ENCODE measurements around the gene SASS6. TPM values are rescaled to one million over a fixed set of nuclear protein-coding genes. Genes with fewer than 3 reads are reported as not detected.

The SASS6 gene
- total RNA-seq, 4 donors from 2014 or later = 2.1 to 3.8 (median 2.4) TPM

- DNase-seq (ENCODE audit: low spot score in 2 of 2) = no peak
- H3K4me1 ChIP-seq = no peaks in the 10 kb centered on the region
- H3K36me3 ChIP-seq = peaks cover 6% of the 10 kb centered on the region
- no peaks in the 10 kb centered on the region for H3K9me3 ChIP-seq
- no peak overlapping the region for H3K4me3 ChIP-seq
- no peak overlapping the region for H3K27ac ChIP-seq
- no peak for TF ChIP-seq EP300 (IDR thresholded peaks at IDR 0.05)
- no peak for TF ChIP-seq POLR2A (IDR thresholded peaks at IDR 0.05)
- TF ChIP-seq CTCF (IDR thresholded peaks at IDR 0.05) = no peak
- no peak for TF ChIP-seq POLR2AphosphoS5 (IDR thresholded peaks at IDR 0.05)
- H3K27me3 ChIP-seq = no peaks in the 10 kb centered on the region
These were observed 23.1 kb downstream of the SASS6 start for GRCh38 chr1:100109554-100110066.

- Histone ChIP-seq H3K4me1 (no peaks in the 10 kb centered on the region), H3K9me3 (no peaks in the 10 kb centered on the region), H3K4me3 (no peak overlapping the region), H3K27ac (no peak overlapping the region), H3K36me3 (peaks cover 16% of the 10 kb centered on the region), H3K27me3 (no peaks in the 10 kb centered on the region)
- TF ChIP-seq CTCF (IDR thresholded peaks at IDR 0.05) = no peak
- no peak for TF ChIP-seq POLR2AphosphoS5 (IDR thresholded peaks at IDR 0.05)
- TF ChIP-seq POLR2A (IDR thresholded peaks at IDR 0.05) = no peak
- no peak for TF ChIP-seq EP300 (IDR thresholded peaks at IDR 0.05)
- DNase-seq (ENCODE audit: low spot score in 2 of 2) = no peak
- 87% methylated on average over 4 of the region's 4 CpGs for WGBS
These were observed 25.0 kb downstream of the SASS6 start for GRCh38 chr1:100107696-100108095.

- Histone ChIP-seq H3K27ac (no peak overlapping the region), H3K4me3 (no peak overlapping the region), H3K36me3 (peaks cover 39% of the 10 kb centered on the region), H3K27me3 (no peaks in the 10 kb centered on the region), H3K9me3 (no peaks in the 10 kb centered on the region), H3K4me1 (no peaks in the 10 kb centered on the region)
- WGBS = 93% methylated on average over 2 of the region's 2 CpGs
- DNase-seq (ENCODE audit: low spot score in 2 of 2) = no peak
- TF ChIP-seq POLR2A (IDR thresholded peaks at IDR 0.05) (no peak), EP300 (IDR thresholded peaks at IDR 0.05) (no peak), POLR2AphosphoS5 (IDR thresholded peaks at IDR 0.05) (no peak)
These were observed 31.2 kb downstream of the SASS6 start for GRCh38 chr1:100101564-100101963.

GRCh38 chr1:100100202-100100601, 32.5 kb downstream of the SASS6 start:
- TF ChIP-seq EP300 (IDR thresholded peaks at IDR 0.05) (no peak), POLR2A (IDR thresholded peaks at IDR 0.05) (no peak), POLR2AphosphoS5 (IDR thresholded peaks at IDR 0.05) (no peak), CTCF (IDR thresholded peaks at IDR 0.05) (no peak)
- Histone ChIP-seq H3K4me3 (no peak overlapping the region), H3K36me3 (peaks cover 37% of the 10 kb centered on the region), H3K9me3 (no peaks in the 10 kb centered on the region), H3K27ac (no peak overlapping the region), H3K27me3 (no peaks in the 10 kb centered on the region), H3K4me1 (no peaks in the 10 kb centered on the region)
- 75% methylated on average over 1 of the region's 1 CpG for WGBS
- no peak for DNase-seq (ENCODE audit: low spot score in 2 of 2)

GRCh38 chr1:100090471-100090870, 42.3 kb downstream of the SASS6 start:
- H3K4me3 ChIP-seq = no peak overlapping the region
- no peaks in the 10 kb centered on the region for H3K9me3 ChIP-seq
- H3K27me3 ChIP-seq = no peaks in the 10 kb centered on the region
- H3K36me3 ChIP-seq = peaks cover 4% of the 10 kb centered on the region
- no peak overlapping the region for H3K27ac ChIP-seq
- no peak for DNase-seq (ENCODE audit: low spot score in 2 of 2)
- 90% methylated on average over 3 of the region's 3 CpGs for WGBS
- no peaks in the 10 kb centered on the region for H3K4me1 ChIP-seq
- TF ChIP-seq POLR2AphosphoS5 (IDR thresholded peaks at IDR 0.05) (no peak), POLR2A (IDR thresholded peaks at IDR 0.05) (no peak), EP300 (IDR thresholded peaks at IDR 0.05) (no peak), CTCF (IDR thresholded peaks at IDR 0.05) (no peak)

- WGBS = 94% methylated on average over 1 of the region's 1 CpG
- Histone ChIP-seq H3K27me3 (no peaks in the 10 kb centered on the region), H3K4me1 (no peaks in the 10 kb centered on the region), H3K36me3 (no peaks in the 10 kb centered on the region), H3K9me3 (no peaks in the 10 kb centered on the region), H3K4me3 (no peak overlapping the region), H3K27ac (no peak overlapping the region)
- TF ChIP-seq POLR2AphosphoS5 (IDR thresholded peaks at IDR 0.05) = no peak
- no peak for TF ChIP-seq POLR2A (IDR thresholded peaks at IDR 0.05)
- no peak for TF ChIP-seq CTCF (IDR thresholded peaks at IDR 0.05)
- no peak for TF ChIP-seq EP300 (IDR thresholded peaks at IDR 0.05)
- DNase-seq (ENCODE audit: low spot score in 2 of 2) = no peak
These were observed 43.6 kb downstream of the SASS6 start for GRCh38 chr1:100089082-100089481.

Measured in suprapubic skin (tissue), 4 donors.